HepG2 (cell line): ENCODE measurements around the gene NCMAP. TPM values are rescaled to one million over a fixed set of nuclear protein-coding genes. Genes with fewer than 3 reads are reported as not detected.

Experiments used
- AGO2 ChIP-seq: fragments of 200-400 bp; formaldehyde crosslinking; optimal IDR thresholded peaks from 2 replicates; pipeline ENCODE3; 2017; ENCODE audit warnings: mild to moderate bottlenecking, low read depth, low read length, moderate library complexity
- DMAP1 ChIP-seq: IDR thresholded peaks from 2 replicates; pipeline ENCODE4 v1.6.1; 2016
- DNMT3B ChIP-seq: conservative IDR thresholded peaks from 2 replicates; pipeline ENCODE4 v1.6.1; 2016; ENCODE audit warnings: missing biosample characterization, control low read depth
- DPF2 ChIP-seq: sonication (generic); formaldehyde crosslinking; IDR thresholded peaks from 2 replicates; pipeline ENCODE4 v1.4.0; 2020; ENCODE audit warnings: mild to moderate bottlenecking, low read depth, missing genetic modification reagents, borderline replicate concordance
- FOXO1 ChIP-seq: sonication (generic); formaldehyde crosslinking; IDR thresholded peaks from 2 replicates; pipeline ENCODE4 v1.4.0; 2020; ENCODE audit warnings: missing genetic modification reagents
- GZF1 ChIP-seq: sonication (generic); formaldehyde crosslinking; IDR thresholded peaks from 2 replicates; pipeline ENCODE4 v1.5.1; 2020; ENCODE audit warnings: mild to moderate bottlenecking, missing genetic modification reagents
- HOXA3 ChIP-seq: sonication (generic); formaldehyde crosslinking; IDR thresholded peaks from 2 replicates; pipeline ENCODE4 v1.5.0; 2020; ENCODE audit warnings: missing genetic modification reagents
- ISL2 ChIP-seq: sonication (generic); formaldehyde crosslinking; IDR thresholded peaks from 2 replicates; pipeline ENCODE4 v1.5.0; 2020; ENCODE audit warnings: missing genetic modification reagents
- MAFG ChIP-seq: sonication (generic); formaldehyde crosslinking; IDR thresholded peaks from 2 replicates; pipeline ENCODE4 v1.5.1; 2020; ENCODE audit warnings: mild to moderate bottlenecking, missing genetic modification reagents
- NBN ChIP-seq: fragments of 450-650 bp; conservative IDR thresholded peaks from 2 replicates; pipeline ENCODE4 v1.6.1; 2017
- RBAK ChIP-seq: sonication (generic); formaldehyde crosslinking; IDR thresholded peaks from 2 replicates; pipeline ENCODE4 v1.5.1; 2020; ENCODE audit warnings: mild to moderate bottlenecking, missing genetic modification reagents
- RBM22 ChIP-seq: fragments of 200-400 bp; formaldehyde crosslinking; optimal IDR thresholded peaks from 2 replicates; pipeline ENCODE3; 2017; ENCODE audit warnings: mild to moderate bottlenecking, low read length, moderate library complexity
- SMC3 ChIP-seq: IDR thresholded peaks from 2 replicates; pipeline ENCODE4 v1.6.1; 2011; ENCODE audit warnings: low read length, improper control_type of control experiment
- TAF1 ChIP-seq: sonication (generic); formaldehyde crosslinking; IDR thresholded peaks from 2 replicates; pipeline ENCODE4 v1.4.0; 2020; ENCODE audit warnings: missing genetic modification reagents
- ZFAT ChIP-seq: sonication (generic); formaldehyde crosslinking; conservative IDR thresholded peaks from 2 replicates; pipeline ENCODE4 v1.8.1; 2023; ENCODE audit warnings: missing genetic modification reagents, inconsistent platforms
- ZKSCAN5 ChIP-seq: sonication (generic); formaldehyde crosslinking; IDR thresholded peaks from 2 replicates; pipeline ENCODE4 v1.5.1; 2020; ENCODE audit warnings: mild to moderate bottlenecking, missing genetic modification reagents
- ZMAT3 ChIP-seq: sonication (generic); formaldehyde crosslinking; conservative IDR thresholded peaks from 2 replicates; pipeline ENCODE4 v1.7.0; 2021; ENCODE audit warnings: missing genetic modification reagents
- ZNF138 ChIP-seq: sonication (generic); formaldehyde crosslinking; IDR thresholded peaks from 2 replicates; pipeline ENCODE4 v1.5.0; 2020; ENCODE audit warnings: mild to moderate bottlenecking, low read depth, missing genetic modification reagents
- ZNF569 ChIP-seq: sonication (generic); formaldehyde crosslinking; IDR thresholded peaks from 2 replicates; pipeline ENCODE4 v1.5.0; 2020; ENCODE audit warnings: mild to moderate bottlenecking, missing genetic modification reagents, moderate library complexity, borderline replicate concordance
- ZNF652 ChIP-seq: IDR thresholded peaks from 2 replicates; pipeline ENCODE4 v1.6.1; 2016; ENCODE audit warnings: low read depth, borderline replicate concordance
- ZNF879 ChIP-seq: sonication (generic); formaldehyde crosslinking; IDR thresholded peaks from 2 replicates; pipeline ENCODE4 v1.8.1; 2023; ENCODE audit warnings: missing genetic modification reagents
- polyA plus RNA-seq, 8 experiments: library from polyadenylated mRNA; depleted of rRNA in 3 of 8; stranded (reverse) in 7 of 8; unstranded in 1 of 8; fragments of >200 nt; fragmentation: Illumina TruSeq in 4 of 8; extraction: Trizol in 4 of 8; gene quantifications; 2 replicates each; pipeline versions ENCODE4 v1.2.1 to v1.2.3, GENCODE V29; 2011 to 2016; ENCODE audit warnings: low read depth in 4 of 8, missing spikeins in 1 of 8, mixed read lengths in 1 of 8; ENCODE audit not compliant: insufficient read depth in 1 of 8
- total RNA-seq, 5 experiments: library from RNA; depleted of rRNA; stranded (reverse); fragments of >200 nt; fragmentation: Illumina TruSeq; extraction: Trizol; gene quantifications; 2 replicates each; pipeline ENCODE4 v1.2.3, GENCODE V29; 2016; ENCODE audit warnings: low read depth in 1 of 5
- TF ChIP-seq, protein P1 (sequence below): sonication (generic); formaldehyde crosslinking; IDR thresholded peaks from 2 replicates; pipeline ENCODE4 v1.5.1; 2020; ENCODE audit warnings: missing genetic modification reagents, mild to moderate bottlenecking, borderline replicate concordance
- TF ChIP-seq, protein P2 (sequence below): sonication (generic); formaldehyde crosslinking; IDR thresholded peaks from 2 replicates; pipeline ENCODE4 v1.4.0; 2020; ENCODE audit warnings: missing genetic modification reagents
- TF ChIP-seq, protein P3 (sequence below): sonication (generic); formaldehyde crosslinking; IDR thresholded peaks from 2 replicates; pipeline ENCODE4 v1.4.0; 2020; ENCODE audit warnings: mild to moderate bottlenecking, missing genetic modification reagents
- TF ChIP-seq, protein P4 (sequence below): sonication (generic); formaldehyde crosslinking; IDR thresholded peaks from 2 replicates; pipeline ENCODE4 v1.4.0; 2020; ENCODE audit warnings: missing genetic modification reagents
- TF ChIP-seq, protein P5 (sequence below): sonication (generic); formaldehyde crosslinking; IDR thresholded peaks from 2 replicates; pipeline ENCODE4 v1.8.1; 2023; ENCODE audit warnings: mild to moderate bottlenecking, missing genetic modification reagents

NCMAP gene
- total and polyA plus RNA-seq, 2 of the 13 experiments (the other 11 are each of a cell fraction or from before 2014, with no cell fraction given), result 2.7 to 20.0 TPM

DNA sequence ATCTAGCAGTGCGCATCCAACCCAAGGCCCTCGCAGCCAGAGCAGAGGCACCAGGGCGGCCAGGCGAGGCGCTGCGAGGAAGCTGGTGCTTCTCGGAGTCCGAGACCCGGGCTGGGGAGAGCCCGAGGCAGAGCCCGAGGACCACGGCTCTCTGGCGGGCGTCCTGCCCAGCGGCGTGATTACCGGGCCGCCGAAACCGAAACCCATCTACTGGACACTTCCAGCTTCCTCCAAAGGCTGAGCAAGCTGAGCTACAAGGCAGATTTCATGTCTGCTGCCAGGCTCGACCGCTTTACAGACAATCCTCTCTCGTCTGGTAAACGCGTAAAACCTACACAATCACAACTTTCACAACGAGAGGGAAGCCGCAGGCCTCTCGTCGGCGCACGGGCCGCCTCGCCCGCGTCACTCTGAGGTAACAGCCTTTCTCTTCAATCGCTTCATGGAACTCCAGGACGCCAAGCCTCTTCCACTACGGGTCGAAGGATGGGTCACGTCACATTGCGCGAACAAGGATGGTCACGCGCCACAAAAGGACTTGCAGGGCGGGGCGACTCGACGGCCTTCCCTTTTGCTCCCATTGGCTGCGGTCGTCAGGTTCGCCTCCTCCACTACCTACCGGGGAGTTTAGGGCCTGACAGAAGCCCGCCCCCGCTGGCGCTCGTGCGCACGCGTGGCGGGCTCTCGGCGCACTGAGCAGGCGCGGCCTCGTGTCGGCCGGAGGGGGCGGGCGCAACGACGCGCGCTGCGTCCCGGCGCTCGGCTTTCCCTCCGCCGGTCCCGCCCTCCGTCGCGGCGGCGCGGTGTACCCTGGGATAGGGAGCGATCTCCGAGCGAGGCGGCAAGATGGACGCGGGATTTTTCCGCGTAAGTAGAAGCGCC is 86.8 kb downstream of the NCMAP start, which contains the start of gene SRRM1 (continued):
- TF ChIP-seq, protein P1, sequence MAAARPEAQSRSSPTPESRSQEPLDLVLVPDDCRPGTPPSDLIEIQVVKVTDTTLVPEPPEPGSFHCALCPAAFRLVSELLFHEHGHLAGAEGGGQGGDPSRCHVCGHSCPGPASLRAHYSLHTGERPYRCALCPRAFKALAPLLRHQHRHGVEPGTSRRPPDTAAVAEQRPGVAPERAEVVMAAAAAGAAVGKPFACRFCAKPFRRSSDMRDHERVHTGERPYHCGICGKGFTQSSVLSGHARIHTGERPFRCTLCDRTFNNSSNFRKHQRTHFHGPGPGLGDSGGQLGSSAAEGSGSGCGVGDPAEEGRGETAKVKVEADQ (CRISPR knock-in tag), result 0 out of 2 replicates have a peak, but pooled peaks have one; percentile 64
- TF ChIP-seq ZFAT (CRISPR knock-in tag) (no peak), ZNF652 (CRISPR knock-in tag) (no peak), ZNF138 (CRISPR knock-in tag) (no peak), ZNF879 (no peak), DMAP1 (CRISPR knock-in tag) (peak; percentile 74), ZKSCAN5 (no peak), AGO2 (peak; percentile 74), MAFG (CRISPR knock-in tag) (no peak), DNMT3B (CRISPR knock-in tag) (peak; percentile 87), ZNF569 (CRISPR knock-in tag) (no peak), RBAK (CRISPR knock-in tag) (no peak), ISL2 (CRISPR knock-in tag) (no peak; the same call in 1 of the 2 replicates), NBN (no peak), GZF1 (no peak), SMC3 (no peak), DPF2 (CRISPR knock-in tag) (no peak), ZMAT3 (CRISPR knock-in tag) (peak; percentile 64; the same call in 1 of the 2 replicates), FOXO1 (CRISPR knock-in tag) (no peak), HOXA3 (peak; percentile 98), TAF1 (CRISPR knock-in tag) (peak; percentile 94), RBM22 (no peak)
- TF ChIP-seq, protein P2, sequence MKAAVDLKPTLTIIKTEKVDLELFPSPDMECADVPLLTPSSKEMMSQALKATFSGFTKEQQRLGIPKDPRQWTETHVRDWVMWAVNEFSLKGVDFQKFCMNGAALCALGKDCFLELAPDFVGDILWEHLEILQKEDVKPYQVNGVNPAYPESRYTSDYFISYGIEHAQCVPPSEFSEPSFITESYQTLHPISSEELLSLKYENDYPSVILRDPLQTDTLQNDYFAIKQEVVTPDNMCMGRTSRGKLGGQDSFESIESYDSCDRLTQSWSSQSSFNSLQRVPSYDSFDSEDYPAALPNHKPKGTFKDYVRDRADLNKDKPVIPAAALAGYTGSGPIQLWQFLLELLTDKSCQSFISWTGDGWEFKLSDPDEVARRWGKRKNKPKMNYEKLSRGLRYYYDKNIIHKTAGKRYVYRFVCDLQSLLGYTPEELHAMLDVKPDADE, result no peak; the same call in 1 of the 2 replicates
- TF ChIP-seq, protein P3, sequence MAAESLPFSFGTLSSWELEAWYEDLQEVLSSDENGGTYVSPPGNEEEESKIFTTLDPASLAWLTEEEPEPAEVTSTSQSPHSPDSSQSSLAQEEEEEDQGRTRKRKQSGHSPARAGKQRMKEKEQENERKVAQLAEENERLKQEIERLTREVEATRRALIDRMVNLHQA, result no peak
- TF ChIP-seq, protein P4, sequence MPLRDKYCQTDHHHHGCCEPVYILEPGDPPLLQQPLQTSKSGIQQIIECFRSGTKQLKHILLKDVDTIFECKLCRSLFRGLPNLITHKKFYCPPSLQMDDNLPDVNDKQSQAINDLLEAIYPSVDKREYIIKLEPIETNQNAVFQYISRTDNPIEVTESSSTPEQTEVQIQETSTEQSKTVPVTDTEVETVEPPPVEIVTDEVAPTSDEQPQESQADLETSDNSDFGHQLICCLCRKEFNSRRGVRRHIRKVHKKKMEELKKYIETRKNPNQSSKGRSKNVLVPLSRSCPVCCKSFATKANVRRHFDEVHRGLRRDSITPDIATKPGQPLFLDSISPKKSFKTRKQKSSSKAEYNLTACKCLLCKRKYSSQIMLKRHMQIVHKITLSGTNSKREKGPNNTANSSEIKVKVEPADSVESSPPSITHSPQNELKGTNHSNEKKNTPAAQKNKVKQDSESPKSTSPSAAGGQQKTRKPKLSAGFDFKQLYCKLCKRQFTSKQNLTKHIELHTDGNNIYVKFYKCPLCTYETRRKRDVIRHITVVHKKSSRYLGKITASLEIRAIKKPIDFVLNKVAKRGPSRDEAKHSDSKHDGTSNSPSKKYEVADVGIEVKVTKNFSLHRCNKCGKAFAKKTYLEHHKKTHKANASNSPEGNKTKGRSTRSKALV (CRISPR knock-in tag), result peak; percentile 45; the same call in 1 of the 2 replicates
- TF ChIP-seq, protein P5, sequence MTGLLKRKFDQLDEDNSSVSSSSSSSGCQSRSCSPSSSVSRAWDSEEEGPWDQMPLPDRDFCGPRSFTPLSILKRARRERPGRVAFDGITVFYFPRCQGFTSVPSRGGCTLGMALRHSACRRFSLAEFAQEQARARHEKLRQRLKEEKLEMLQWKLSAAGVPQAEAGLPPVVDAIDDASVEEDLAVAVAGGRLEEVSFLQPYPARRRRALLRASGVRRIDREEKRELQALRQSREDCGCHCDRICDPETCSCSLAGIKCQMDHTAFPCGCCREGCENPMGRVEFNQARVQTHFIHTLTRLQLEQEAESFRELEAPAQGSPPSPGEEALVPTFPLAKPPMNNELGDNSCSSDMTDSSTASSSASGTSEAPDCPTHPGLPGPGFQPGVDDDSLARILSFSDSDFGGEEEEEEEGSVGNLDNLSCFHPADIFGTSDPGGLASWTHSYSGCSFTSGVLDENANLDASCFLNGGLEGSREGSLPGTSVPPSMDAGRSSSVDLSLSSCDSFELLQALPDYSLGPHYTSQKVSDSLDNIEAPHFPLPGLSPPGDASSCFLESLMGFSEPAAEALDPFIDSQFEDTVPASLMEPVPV (CRISPR knock-in tag), result peak; percentile 81
